Transverse colon (tissue), 4 donors: ENCODE measurements around the gene CLDN20. TPM values are rescaled to one million over a fixed set of nuclear protein-coding genes. Genes with fewer than 3 reads are reported as not detected.
"Not testable (repeated sequence)": the region's sequence is repeated elsewhere in the genome, so short reads cannot be mapped to it uniquely, and the experiment has no call there.

Source experiments
- DNase-seq: peaks from one replicate; pipeline ENCODE4 v3.0.0-alpha.2; 2019
- H3K27ac ChIP-seq, 4 donors: fragments of 200-600 bp; sonication (generic); 2 replicates each; pipeline ENCODE4 v1.5.1; 2016 to 2018; ENCODE audit warnings: inconsistent platforms in 4 of 4
- H3K27me3 ChIP-seq: fragments of 200-600 bp; sonication (generic); 2 replicates; pipeline ENCODE4 v1.5.1; 2017; ENCODE audit warnings: inconsistent platforms
- H3K36me3 ChIP-seq, 4 donors: fragments of 200-600 bp; sonication (generic); 2 replicates each; pipeline ENCODE4 v1.5.1; 2017 to 2019; ENCODE audit warnings: inconsistent platforms in 4 of 4
- H3K4me1 ChIP-seq, 4 donors: fragments of 200-600 bp; sonication (generic); 2 replicates each; pipeline ENCODE4 v1.5.1; 2017 to 2020; ENCODE audit warnings: inconsistent platforms in 4 of 4
- H3K4me3 ChIP-seq, 4 donors: fragments of 200-600 bp; sonication (generic); 1 replicate in 1 of 4; 2 replicates in 3 of 4; pipeline versions ENCODE4 v1.5.1 to v1.6.1; 2017 to 2019; ENCODE audit warnings: inconsistent platforms in 4 of 4
- H3K9me3 ChIP-seq, 2 donors: fragments of 200-600 bp; sonication (generic); 2 replicates each; pipeline ENCODE4 v1.5.1; 2017 to 2019; ENCODE audit warnings: inconsistent platforms in 2 of 2
- CTCF ChIP-seq, 5 experiments: fragments of 200-600 bp in 3 of 5; fragments of 450-650 bp in 2 of 5; sonication (generic) in 3 of 5; IDR thresholded peaks; 1 replicate in 2 of 5; 2 replicates in 3 of 5; pipeline ENCODE4 v1.5.1; 2016 to 2017; ENCODE audit warnings: antibody characterized with exemption in 5 of 5, inconsistent platforms in 3 of 5, mild to moderate bottlenecking in 2 of 5, moderate library complexity in 1 of 5
- EP300 ChIP-seq: sonication (generic); formaldehyde crosslinking; IDR thresholded peaks from one replicate; pipeline ENCODE4 v1.6.1; 2017; ENCODE audit warnings: antibody characterized with exemption, low read depth
- POLR2A ChIP-seq: fragments of 450-650 bp; IDR thresholded peaks from one replicate; pipeline ENCODE4 v1.6.1; 2016; ENCODE audit warnings: antibody characterized with exemption, mild to moderate bottlenecking, moderate library complexity
- POLR2AphosphoS5 ChIP-seq, 3 donors: sonication (generic); formaldehyde crosslinking; IDR thresholded peaks; one replicate each; pipeline ENCODE4 v1.6.1; 2016; ENCODE audit warnings: antibody characterized with exemption in 3 of 3
- WGBS, 2 donors: methylation state at CpG; one replicate each; pipeline ENCODE4 v1.1.5; 2018; ENCODE audit warnings: low coverage in 1 of 2; 5-methylcytosine and 5-hydroxymethylcytosine counted together
- in situ Hi-C, 4 donors: fragments of 200-750 bp; cut with MboI; loops; one replicate each; pipeline versions ENCODE4 v1.15.0 to v1.15.1; 2017; ENCODE audit warnings: low sequenced_read_pairs in 3 of 4, low pct_ligation_motif_present in 1 of 4, low pct_unique_long_range_greater_than_20kb in 1 of 4
- intact Hi-C: fragments of 100-400 bp; cut with DNase I; formaldehyde crosslinking; loops from one replicate; pipeline ENCODE4 v1.15.1; 2023; ENCODE audit warnings: low total_unique reads
- total RNA-seq, 4 donors: library from RNA; depleted of rRNA; stranded (reverse); fragments of >200 nt; gene quantifications; one replicate each; pipeline ENCODE4 v1.1.0, GENCODE V29; 2016

The CLDN20 gene
- total RNA-seq, 4 donors from 2014 or later: not detected

- WGBS, 2 donors: 63 to 78% methylated on average over 2 of the region's 2 CpGs
- no peak for DNase-seq
- H3K36me3 ChIP-seq: peaks cover 0 to 21% (median 4%) of the 10 kb centered on the region in 4 donors
- H3K27me3 ChIP-seq: no peaks in the 10 kb centered on the region
- in situ Hi-C loops (no loop called here), intact Hi-C loops (no loop called here)
- TF ChIP-seq EP300 (no peak), CTCF (IDR thresholded peaks at IDR 0.05) (no peak), POLR2A (no peak), POLR2AphosphoS5 (IDR thresholded peaks at IDR 0.05) (no peak)
- no peak overlapping the region for H3K4me3 ChIP-seq
- no peaks in the 10 kb centered on the region for H3K9me3 ChIP-seq
- H3K4me1 ChIP-seq: peaks cover 0 to 19% (median 5%) of the 10 kb centered on the region in 4 donors
- H3K27ac ChIP-seq: no peak overlapping the region
Measured at GRCh38 chr6:155310596-155310995, 46.8 kb downstream of the CLDN20 start.

- in situ Hi-C loops: no loop called here
- TF ChIP-seq POLR2AphosphoS5 (IDR thresholded peaks at IDR 0.05): no peak
- TF ChIP-seq EP300: no peak
- no peak for TF ChIP-seq CTCF (IDR thresholded peaks at IDR 0.05)
- TF ChIP-seq POLR2A: no peak
- no peak for DNase-seq
- no peak overlapping the region for H3K4me3 ChIP-seq
- no peaks in the 10 kb centered on the region for H3K27me3 ChIP-seq
- peaks cover 0 to 21% (median 4%) of the 10 kb centered on the region in 4 donors for H3K36me3 ChIP-seq
- intact Hi-C loops: no loop called here
- H3K27ac ChIP-seq: no peak overlapping the region
- peaks cover 0 to 20% (median 5%) of the 10 kb centered on the region in 4 donors for H3K4me1 ChIP-seq
- no peaks in the 10 kb centered on the region for H3K9me3 ChIP-seq
- WGBS, 2 donors: 61 to 79% methylated on average over 6 of the region's 6 CpGs
Measured at GRCh38 chr6:155311086-155311485, 47.3 kb downstream of the CLDN20 start.

- Histone ChIP-seq H3K4me3 (no peak overlapping the region), H3K36me3 (peaks cover 0 to 21% (median 4%) of the 10 kb centered on the region in 4 donors), H3K27me3 (no peaks in the 10 kb centered on the region), H3K4me1 (peaks cover 0 to 20% (median 5%) of the 10 kb centered on the region in 4 donors), H3K27ac (no peak overlapping the region), H3K9me3 (no peaks in the 10 kb centered on the region)
- no peak for DNase-seq
- in situ Hi-C loops (no loop called here), intact Hi-C loops (no loop called here)
- 92 to 93% methylated on average over 2 of the region's 2 CpGs for WGBS, 2 donors
- no peak for TF ChIP-seq EP300
- TF ChIP-seq POLR2AphosphoS5 (IDR thresholded peaks at IDR 0.05): no peak
- no peak for TF ChIP-seq POLR2A
- TF ChIP-seq CTCF (IDR thresholded peaks at IDR 0.05): no peak
Measured at GRCh38 chr6:155311583-155311982, 47.8 kb downstream of the CLDN20 start.

GRCh38 chr6:155312950-155313349 is 49.1 kb downstream of the CLDN20 start:
- intact Hi-C loops, DNase-seq, H3K9me3 ChIP-seq, H3K27me3 ChIP-seq, in situ Hi-C loops, H3K27ac ChIP-seq: not testable (repeated sequence)
- Histone ChIP-seq H3K36me3 (peaks cover 0 to 13% (median 4%) of the 10 kb centered on the region in 4 donors), H3K4me1 (peaks cover 0 to 20% (median 5%) of the 10 kb centered on the region in 4 donors), H3K4me3 (peak overlapping the region in 1 of 4 donors; percentile 86)
- whole genome bisulfite sequencing, 2 donors: 89 to 100% methylated on average over 7 of the region's 7 CpGs

- Histone ChIP-seq H3K4me1 (peaks cover 0 to 20% (median 5%) of the 10 kb centered on the region in 4 donors), H3K9me3 (no peaks in the 10 kb centered on the region), H3K27ac (peak overlapping the region; percentile 86 to 90 (median 88)), H3K36me3 (peaks cover 0 to 13% (median 4%) of the 10 kb centered on the region in 4 donors), H3K27me3 (no peaks in the 10 kb centered on the region), H3K4me3 (peak overlapping the region; percentile 83 to 89 (median 86))
- no peak for DNase-seq
- in situ Hi-C loops (no loop called here), intact Hi-C loops (no loop called here)
- no peak for TF ChIP-seq POLR2AphosphoS5 (IDR thresholded peaks at IDR 0.05)
- TF ChIP-seq POLR2A: no peak
- TF ChIP-seq CTCF (IDR thresholded peaks at IDR 0.05): peak in 1 of 5 experiments; percentile 19
- WGBS, 2 donors: 0% methylated on average over 12 to 15 of the region's 15 CpGs
Measured at GRCh38 chr6:155313602-155314091, 49.8 kb downstream of the CLDN20 start.
